ENCODE results near the gene PAPSS1. TPM values are rescaled to one million over a fixed set of nuclear protein-coding genes. Genes with fewer than 3 reads are reported as not detected.
"Not testable (repeated sequence)": the region's sequence is repeated elsewhere in the genome, so short reads cannot be mapped to it uniquely, and the experiment has no call there.

PAPSS1 gene
- polyA plus RNA-seq, 1 donor from 2014 or later: 216 TPM

- Histone ChIP-seq H3F3A (ENCODE audit: insufficient read depth, low read length, poor library complexity, severe bottlenecking) (peaks cover 5% of the 10 kb centered on the region), H3K36me3 (ENCODE audit: insufficient read depth, low read length) (peaks cover 15% of the 10 kb centered on the region), H3K9me3 (ENCODE audit: low read length) (no peaks in the 10 kb centered on the region), H3K27ac (ENCODE audit: low read length) (peak overlapping the region; percentile 72), H2AFZ (ENCODE audit: low read depth, low read length) (no peak overlapping the region), H3K27me3 (ENCODE audit: insufficient read depth, low read depth, low read length) (no peaks in the 10 kb centered on the region), H4K20me1 (ENCODE audit: insufficient read depth) (no peaks in the 10 kb centered on the region), H3K9ac (ENCODE audit: low read length) (no peak overlapping the region), H3K79me2 (replicated peaks; ENCODE audit: insufficient read depth, low read length) (no peaks in the 10 kb centered on the region), H3K4me3 (ENCODE audit: low read length) (peak overlapping the region; percentile 16), H3K9me2 (ENCODE audit: insufficient read depth, low read length) (no peaks in the 10 kb centered on the region), H3K4me2 (ENCODE audit: low read length) (peak overlapping the region; percentile 31)
- TF ChIP-seq POLR2AphosphoS5 (IDR thresholded peaks at IDR 0.05) (no peak), EP300 (conservative IDR thresholded peaks at IDR 0.05; ENCODE audit: poor library complexity, severe bottlenecking) (no peak), CTCF (IDR thresholded peaks at IDR 0.05; ENCODE audit: poor library complexity, severe bottlenecking) (no peak), MXI1 (conservative IDR thresholded peaks at IDR 0.05; ENCODE audit: poor library complexity, severe bottlenecking) (no peak), RAD21 (conservative IDR thresholded peaks at IDR 0.05) (no peak), TAF1 (IDR thresholded peaks at IDR 0.05; ENCODE audit: low read depth) (no peak), REST (IDR thresholded peaks at IDR 0.05; ENCODE audit: borderline replicate concordance) (no peak), SMC3 (conservative IDR thresholded peaks at IDR 0.05; ENCODE audit: poor library complexity) (no peak), EZH2 (IDR thresholded peaks at IDR 0.05; ENCODE audit: borderline replicate concordance, insufficient read depth, low read length, poor library complexity, severe bottlenecking) (no peak)
Measured at GRCh38 chr4:107655289-107655688, 64.7 kb downstream of the PAPSS1 start.

- H3K4me3 ChIP-seq (ENCODE audit: low read length): peak overlapping the region; percentile 16
- H3K9me3 ChIP-seq (ENCODE audit: low read length): no peaks in the 10 kb centered on the region
- H3K9me2 ChIP-seq (ENCODE audit: insufficient read depth, low read length): no peaks in the 10 kb centered on the region
- H4K20me1 ChIP-seq (ENCODE audit: insufficient read depth): no peaks in the 10 kb centered on the region
- peaks cover 5% of the 10 kb centered on the region for H3F3A ChIP-seq (ENCODE audit: insufficient read depth, low read length, poor library complexity, severe bottlenecking)
- peak; percentile 71 for TF ChIP-seq SMC3 (conservative IDR thresholded peaks at IDR 0.05; ENCODE audit: poor library complexity)
- no peak for TF ChIP-seq EZH2 (IDR thresholded peaks at IDR 0.05; ENCODE audit: borderline replicate concordance, insufficient read depth, low read length, poor library complexity, severe bottlenecking)
- no peak for TF ChIP-seq TAF1 (IDR thresholded peaks at IDR 0.05; ENCODE audit: low read depth)
- peak; percentile 94 for TF ChIP-seq EP300 (conservative IDR thresholded peaks at IDR 0.05; ENCODE audit: poor library complexity, severe bottlenecking)
- TF ChIP-seq RAD21 (conservative IDR thresholded peaks at IDR 0.05): peak; percentile 73
- peak; percentile 37 for TF ChIP-seq MXI1 (conservative IDR thresholded peaks at IDR 0.05; ENCODE audit: poor library complexity, severe bottlenecking)
- peak; percentile 58 for TF ChIP-seq REST (IDR thresholded peaks at IDR 0.05; ENCODE audit: borderline replicate concordance)
- peak; percentile 89 for TF ChIP-seq POLR2AphosphoS5 (IDR thresholded peaks at IDR 0.05)
- peak; percentile 73 for TF ChIP-seq CTCF (IDR thresholded peaks at IDR 0.05; ENCODE audit: poor library complexity, severe bottlenecking)
- H3K27ac ChIP-seq (ENCODE audit: low read length): peak overlapping the region; percentile 72
- H3K36me3 ChIP-seq (ENCODE audit: insufficient read depth, low read length): peaks cover 15% of the 10 kb centered on the region
- H3K79me2 ChIP-seq (replicated peaks; ENCODE audit: insufficient read depth, low read length): no peaks in the 10 kb centered on the region
- H3K4me2 ChIP-seq (ENCODE audit: low read length): peak overlapping the region; percentile 31
- H2AFZ ChIP-seq (ENCODE audit: low read depth, low read length): no peak overlapping the region
- H3K9ac ChIP-seq (ENCODE audit: low read length): peak overlapping the region; percentile 16
- no peaks in the 10 kb centered on the region for H3K27me3 ChIP-seq (ENCODE audit: insufficient read depth, low read depth, low read length)
Measured at GRCh38 chr4:107654694-107655093, 65.3 kb downstream of the PAPSS1 start.

- H3K79me2 ChIP-seq (replicated peaks; ENCODE audit: insufficient read depth, low read length); H3F3A ChIP-seq (ENCODE audit: insufficient read depth, low read length, poor library complexity, severe bottlenecking); H4K20me1 ChIP-seq (ENCODE audit: insufficient read depth); H3K27ac ChIP-seq (ENCODE audit: low read length); H3K4me2 ChIP-seq (ENCODE audit: low read length); H3K4me3 ChIP-seq (ENCODE audit: low read length); H3K27me3 ChIP-seq (ENCODE audit: insufficient read depth, low read depth, low read length); H3K9ac ChIP-seq (ENCODE audit: low read length); H3K9me3 ChIP-seq (ENCODE audit: low read length); H3K9me2 ChIP-seq (ENCODE audit: insufficient read depth, low read length); H2AFZ ChIP-seq (ENCODE audit: low read depth, low read length): not testable (repeated sequence)
- H3K36me3 ChIP-seq (ENCODE audit: insufficient read depth, low read length): peaks cover 19% of the 10 kb centered on the region
Measured at GRCh38 chr4:107651408-107651807, 68.6 kb downstream of the PAPSS1 start.

Measured in neural cell (in vitro differentiated cells).